Osteocyte (in vitro differentiated cells): ENCODE data around the gene POLH. TPM values are rescaled to one million over a fixed set of nuclear protein-coding genes. Genes with fewer than 3 reads are reported as not detected.
"Not testable (repeated sequence)": the region's sequence is repeated elsewhere in the genome, so short reads cannot be mapped to it uniquely, and the experiment has no call there.

Experiments
- DNase-seq: peaks from one replicate; pipeline ENCODE4 v3.0.0; 2021; ENCODE audit warnings: mixed read lengths; ENCODE audit not compliant: unreplicated experiment; ENCODE audit errors: extremely low spot score
- H3K27ac Mint-ChIP-seq: one replicate; pipeline ENCODE4 v1.8.0; 2021; ENCODE audit warnings: mild to moderate bottlenecking, mixed read lengths; ENCODE audit not compliant: unreplicated experiment
- H3K27me3 Mint-ChIP-seq: one replicate; pipeline ENCODE4 v1.8.0; 2021; ENCODE audit warnings: mixed read lengths; ENCODE audit not compliant: unreplicated experiment
- H3K36me3 Mint-ChIP-seq: one replicate; pipeline ENCODE4 v1.8.0; 2021; ENCODE audit warnings: mixed read lengths; ENCODE audit not compliant: unreplicated experiment
- H3K4me1 Mint-ChIP-seq: one replicate; pipeline ENCODE4 v1.8.0; 2021; ENCODE audit warnings: mixed read lengths; ENCODE audit not compliant: unreplicated experiment
- H3K4me3 Mint-ChIP-seq: one replicate; pipeline ENCODE4 v1.8.0; 2021; ENCODE audit warnings: mild to moderate bottlenecking, moderate library complexity, mixed read lengths; ENCODE audit not compliant: unreplicated experiment
- H3K9me3 Mint-ChIP-seq: one replicate; pipeline ENCODE4 v1.8.0; 2021; ENCODE audit warnings: mixed read lengths; ENCODE audit not compliant: unreplicated experiment
- CTCF ChIP-seq: fragments of 200-600 bp; sonication (generic); IDR thresholded peaks from 2 replicates; pipeline ENCODE4 v1.5.0; 2021; ENCODE audit warnings: antibody characterized with exemption, mild to moderate bottlenecking, moderate library complexity
- total RNA-seq: library from RNA; stranded (reverse); gene quantifications from 2 replicates; pipeline ENCODE4 v1.2.1, GENCODE V29; 2021

POLH gene
- total RNA-seq, 1 donor from 2014 or later = 27.7 TPM

- Mint-ChIP-seq H3K9me3 (no peaks in the 10 kb centered on the region), H3K4me3 (no peak overlapping the region), H3K36me3 (peaks cover 42% of the 10 kb centered on the region), H3K4me1 (no peaks in the 10 kb centered on the region), H3K27me3 (no peaks in the 10 kb centered on the region), H3K27ac (no peak overlapping the region)
- no peak for DNase-seq
- TF ChIP-seq CTCF = no peak
Observed at GRCh38 chr6:43541774-43542471, 34.1 kb upstream of the POLH start.

- no peaks in the 10 kb centered on the region for H3K4me1 Mint-ChIP-seq
- H3K27me3 Mint-ChIP-seq = no peaks in the 10 kb centered on the region
- no peak for TF ChIP-seq CTCF
- H3K9me3 Mint-ChIP-seq = no peaks in the 10 kb centered on the region
- H3K27ac Mint-ChIP-seq = no peak overlapping the region
- H3K4me3 Mint-ChIP-seq = no peak overlapping the region
- H3K36me3 Mint-ChIP-seq = peaks cover 46% of the 10 kb centered on the region
- DNase-seq = no peak
Observed at GRCh38 chr6:43544461-43544860, 31.5 kb upstream of the POLH start.

GRCh38 chr6:43547222-43547621 is 28.8 kb upstream of the POLH start:
- H3K27ac Mint-ChIP-seq = no peak overlapping the region
- H3K4me3 Mint-ChIP-seq = no peak overlapping the region
- DNase-seq = no peak
- H3K4me1 Mint-ChIP-seq = no peaks in the 10 kb centered on the region
- H3K36me3 Mint-ChIP-seq = peaks cover 49% of the 10 kb centered on the region
- H3K9me3 Mint-ChIP-seq = no peaks in the 10 kb centered on the region
- no peaks in the 10 kb centered on the region for H3K27me3 Mint-ChIP-seq
- no peak for TF ChIP-seq CTCF

GRCh38 chr6:43557620-43558019 is 18.4 kb upstream of the POLH start:
- H3K4me1 Mint-ChIP-seq, H3K4me3 Mint-ChIP-seq, H3K9me3 Mint-ChIP-seq, H3K27me3 Mint-ChIP-seq, H3K27ac Mint-ChIP-seq, DNase-seq: not testable (repeated sequence)
- peaks cover 48% of the 10 kb centered on the region for H3K36me3 Mint-ChIP-seq

- Mint-ChIP-seq H3K4me3 (no peak overlapping the region), H3K27ac (no peak overlapping the region), H3K9me3 (no peaks in the 10 kb centered on the region), H3K27me3 (no peaks in the 10 kb centered on the region), H3K4me1 (no peaks in the 10 kb centered on the region), H3K36me3 (peaks cover 39% of the 10 kb centered on the region)
- TF ChIP-seq CTCF = no peak
- DNase-seq = no peak
Observed at GRCh38 chr6:43559328-43559727, 16.7 kb upstream of the POLH start.
